Muscle layer of duodenum (tissue), 2 donors: ENCODE results near the gene TIMM13.
"Not testable (repeated sequence)": the region's sequence is repeated elsewhere in the genome, so short reads cannot be mapped to it uniquely, and the experiment has no call there.

Source experiments
- H3K27ac ChIP-seq: one replicate; pipeline ENCODE4 v1.7.0; 2013; ENCODE audit warnings: mild to moderate bottlenecking, low read length
- H3K27me3 ChIP-seq: one replicate; pipeline ENCODE4 v1.7.0; 2013; ENCODE audit warnings: low read depth, mild to moderate bottlenecking, control low read depth, low read length
- H3K36me3 ChIP-seq, 2 donors: one replicate each; pipeline ENCODE4 v1.7.0; 2013; ENCODE audit warnings: low read length in 2 of 2, control low read depth in 1 of 2, mild to moderate bottlenecking in 1 of 2; ENCODE audit not compliant: insufficient read depth in 2 of 2, control insufficient read depth in 1 of 2
- H3K4me1 ChIP-seq, 2 donors: one replicate each; pipeline ENCODE4 v1.7.0; 2013; ENCODE audit warnings: low read length in 2 of 2, mild to moderate bottlenecking in 2 of 2, control low read depth in 1 of 2, moderate library complexity in 1 of 2; ENCODE audit not compliant: insufficient read depth in 2 of 2, control insufficient read depth in 1 of 2
- H3K4me3 ChIP-seq, 2 donors: one replicate each; pipeline ENCODE4 v1.7.0; 2013; ENCODE audit warnings: low read length in 2 of 2, low read depth in 1 of 2, mild to moderate bottlenecking in 1 of 2
- H3K9me3 ChIP-seq, 2 donors: one replicate each; pipeline ENCODE4 v1.7.0; 2013; ENCODE audit warnings: low read length in 2 of 2, control low read depth in 1 of 2, mild to moderate bottlenecking in 1 of 2; ENCODE audit not compliant: control insufficient read depth in 1 of 2
- donor health status: healthy.

The TIMM13 gene

GRCh38 chr19:2399582-2399981, 27.8 kb downstream of the TIMM13 start:
- no peaks in the 10 kb centered on the region for H3K27me3 ChIP-seq
- no peak overlapping the region for H3K27ac ChIP-seq
- H3K9me3 ChIP-seq, result no peaks in the 10 kb centered on the region
- H3K36me3 ChIP-seq, result no peaks in the 10 kb centered on the region
- no peak overlapping the region for H3K4me3 ChIP-seq
- no peaks in the 10 kb centered on the region for H3K4me1 ChIP-seq

GRCh38 chr19:2398735-2399305, 28.6 kb downstream of the TIMM13 start:
- H3K27me3 ChIP-seq, result no peaks in the 10 kb centered on the region
- H3K36me3 ChIP-seq, result no peaks in the 10 kb centered on the region
- H3K4me1 ChIP-seq, result no peaks in the 10 kb centered on the region
- no peaks in the 10 kb centered on the region for H3K9me3 ChIP-seq
- no peak overlapping the region for H3K27ac ChIP-seq
- no peak overlapping the region for H3K4me3 ChIP-seq

- not testable (repeated sequence) for H3K27ac ChIP-seq, H3K9me3 ChIP-seq, H3K4me1 ChIP-seq, H3K36me3 ChIP-seq, H3K27me3 ChIP-seq, H3K4me3 ChIP-seq
Observed at GRCh38 chr19:2397173-2397572, 30.2 kb downstream of the TIMM13 start.

GRCh38 chr19:2395293-2395829, 32.0 kb downstream of the TIMM13 start:
- H3K27ac ChIP-seq, H3K36me3 ChIP-seq, H3K4me3 ChIP-seq: not testable (repeated sequence)

GRCh38 chr19:2394442-2395292, 32.7 kb downstream of the TIMM13 start:
- Histone ChIP-seq H3K4me1 (no peaks in the 10 kb centered on the region), H3K27ac (no peak overlapping the region), H3K4me3 (peak overlapping the region in 1 of 2 donors; percentile 48), H3K27me3 (no peaks in the 10 kb centered on the region), H3K36me3 (no peaks in the 10 kb centered on the region), H3K9me3 (no peaks in the 10 kb centered on the region)

More at GRCh38 chr19:2395293-2395829, 32.0 kb downstream of the TIMM13 start:
- not testable (repeated sequence) for H3K9me3 ChIP-seq, H3K4me1 ChIP-seq, H3K27me3 ChIP-seq

GRCh38 chr19:2394054-2394441, 33.3 kb downstream of the TIMM13 start:
- Histone ChIP-seq H3K27me3 (no peaks in the 10 kb centered on the region), H3K4me3 (no peak overlapping the region), H3K4me1 (no peaks in the 10 kb centered on the region), H3K36me3 (no peaks in the 10 kb centered on the region), H3K27ac (no peak overlapping the region), H3K9me3 (no peaks in the 10 kb centered on the region)

GRCh38 chr19:2392899-2393298, 34.5 kb downstream of the TIMM13 start:
- not testable (repeated sequence) for H3K36me3 ChIP-seq, H3K4me1 ChIP-seq, H3K27me3 ChIP-seq, H3K9me3 ChIP-seq, H3K4me3 ChIP-seq, H3K27ac ChIP-seq

GRCh38 chr19:2392366-2392765, 35.0 kb downstream of the TIMM13 start:
- no peak overlapping the region for H3K4me3 ChIP-seq
- H3K27me3 ChIP-seq, result no peaks in the 10 kb centered on the region
- H3K36me3 ChIP-seq, result no peaks in the 10 kb centered on the region
- no peaks in the 10 kb centered on the region for H3K4me1 ChIP-seq
- no peaks in the 10 kb centered on the region for H3K9me3 ChIP-seq
- H3K27ac ChIP-seq, result no peak overlapping the region

- Histone ChIP-seq H3K4me3 (no peak overlapping the region), H3K9me3 (no peaks in the 10 kb centered on the region), H3K36me3 (no peaks in the 10 kb centered on the region), H3K4me1 (no peaks in the 10 kb centered on the region), H3K27me3 (no peaks in the 10 kb centered on the region), H3K27ac (no peak overlapping the region)
Observed at GRCh38 chr19:2391118-2391725, 36.2 kb downstream of the TIMM13 start.

- no peaks in the 10 kb centered on the region for H3K27me3 ChIP-seq
- peaks cover 0 to 5% of the 10 kb centered on the region in 2 donors for H3K4me1 ChIP-seq
- no peak overlapping the region for H3K27ac ChIP-seq
Observed at GRCh38 chr19:2389594-2389993, 37.8 kb downstream of the TIMM13 start.

GRCh38 chr19:2387367-2388288, 39.8 kb downstream of the TIMM13 start:
- H3K4me3 ChIP-seq, result no peak overlapping the region
- H3K27ac ChIP-seq, result no peak overlapping the region
- no peaks in the 10 kb centered on the region for H3K27me3 ChIP-seq
- H3K9me3 ChIP-seq, result no peaks in the 10 kb centered on the region
- no peaks in the 10 kb centered on the region for H3K36me3 ChIP-seq
- peaks cover 0 to 9% of the 10 kb centered on the region in 2 donors for H3K4me1 ChIP-seq

More at GRCh38 chr19:2389594-2389993, 37.8 kb downstream of the TIMM13 start:
- no peak overlapping the region for H3K4me3 ChIP-seq
- no peaks in the 10 kb centered on the region for H3K9me3 ChIP-seq
- no peaks in the 10 kb centered on the region for H3K36me3 ChIP-seq
